Stimulated activated CD4-positive, alpha-beta T cell treated with anti-CD3 and anti-CD28 coated beads, Interleukin-2, amount 100 ng/mL, for 4 hours (primary cell): Measurements from ENCODE around the gene CRYBB3.
A peak's percentile ranks its signal among the peaks of the same experiment; 100 is the strongest.
"Not testable (repeated sequence)": the region's sequence is repeated elsewhere in the genome, so short reads cannot be mapped to it uniquely, and the experiment has no call there.

Experiments
- DNase-seq: peaks from one replicate; pipeline ENCODE4 v3.0.0-alpha.2; 2020; ENCODE audit warnings: low read depth

CRYBB3 gene

GRCh38 chr22:25207553-25208157 lies 8.0 kb downstream of the CRYBB3 start:
- DNase-seq = no peak

- DNase-seq = no peak
These were observed 8.7 kb downstream of the CRYBB3 start for GRCh38 chr22:25208328-25208727.

- DNase-seq = no peak
These were observed 9.3 kb downstream of the CRYBB3 start for GRCh38 chr22:25208743-25209505.

GRCh38 chr22:25210793-25211192 lies 11.1 kb downstream of the CRYBB3 start:
- no peak for DNase-seq

- DNase-seq = no peak
These were observed 12.7 kb downstream of the CRYBB3 start for GRCh38 chr22:25212337-25212736.

- DNase-seq = no peak
These were observed 13.6 kb downstream of the CRYBB3 start for GRCh38 chr22:25213221-25213620.

GRCh38 chr22:25216230-25216629 lies 16.6 kb downstream of the CRYBB3 start:
- DNase-seq = no peak

GRCh38 chr22:25219211-25219689 lies 19.6 kb downstream of the CRYBB3 start, which contains the start of gene CRYBB2:
CRYBB2 (plus strand) TSS chr22:25219639; CDS start chr22:25221430, 1,791 bp downstream.
- DNase-seq = no peak

- no peak for DNase-seq
These were observed 20.3 kb downstream of the CRYBB3 start for GRCh38 chr22:25219948-25220442.

- DNase-seq = no peak
These were observed 22.1 kb downstream of the CRYBB3 start for GRCh38 chr22:25221790-25222189.

- no peak for DNase-seq
These were observed 23.7 kb downstream of the CRYBB3 start for GRCh38 chr22:25223269-25223850.

GRCh38 chr22:25228822-25229221 lies 29.2 kb downstream of the CRYBB3 start:
- DNase-seq = no peak

GRCh38 chr22:25230760-25231159 lies 31.1 kb downstream of the CRYBB3 start:
- not testable (repeated sequence) for DNase-seq

- no peak for DNase-seq
These were observed 32.6 kb downstream of the CRYBB3 start for GRCh38 chr22:25232301-25232700.

GRCh38 chr22:25233706-25234105 lies 34.0 kb downstream of the CRYBB3 start:
- not testable (repeated sequence) for DNase-seq

GRCh38 chr22:25235547-25236290 lies 36.1 kb downstream of the CRYBB3 start:
- DNase-seq = peak; percentile 32

GRCh38 chr22:25236417-25236816 lies 36.8 kb downstream of the CRYBB3 start:
- DNase-seq = no peak

- no peak for DNase-seq
These were observed 37.8 kb downstream of the CRYBB3 start for GRCh38 chr22:25237503-25237902.

- DNase-seq = not testable (repeated sequence)
These were observed 38.4 kb downstream of the CRYBB3 start for GRCh38 chr22:25238058-25238457.

GRCh38 chr22:25255169-25255568 lies 55.5 kb downstream of the CRYBB3 start:
- not testable (repeated sequence) for DNase-seq
